Renal cortex interstitium (tissue), 15 donors: ENCODE results near the gene CASD1. TPM values are rescaled to one million over a fixed set of nuclear protein-coding genes. Genes with fewer than 3 reads are reported as not detected.

Experiments
- DNase-seq, 11 donors: peaks; one replicate each; pipeline ENCODE4 v3.0.0-alpha.2; 2013; ENCODE audit warnings: low read depth in 9 of 11, low spot score in 4 of 11; ENCODE audit errors: extremely low read depth in 1 of 11
- long read RNA-seq, 16 experiments: transcript quantifications; one replicate each; lab custom pipeline, GENCODE V29; 2026
- polyA plus RNA-seq, 3 donors: library from polyadenylated mRNA; unstranded; fragments of 120-200 nt; gene quantifications; one replicate each; pipeline ENCODE4 v1.2.1, GENCODE V29; 2013; ENCODE audit not compliant: insufficient read length in 3 of 3

The CASD1 gene
- 10 to 100 TPM; 38.1 to 47.9 (median 46.4) TPM for polyA plus RNA-seq
- long read RNA-seq, donor 1, partial matches to known transcripts, result 0 of 1 reads
- long read RNA-seq, donor 1, other reads (novel, unspliced or antisense), result 0 of 1 reads
- long read RNA-seq, donor 2, result 0 reads
- long read RNA-seq, donor 3, partial matches to known transcripts, result 0 of 1 reads
- long read RNA-seq, donor 3, other reads (novel, unspliced or antisense), result 0 of 1 reads
- long read RNA-seq, donor 4, partial matches to known transcripts, result 0 of 1 reads
- long read RNA-seq, donor 4, other reads (novel, unspliced or antisense), result 0 of 1 reads
- long read RNA-seq, donor 5, result 0 reads
- long read RNA-seq, donor 6, partial matches to known transcripts, result 0 of 1 reads
- long read RNA-seq, donor 6, other reads (novel, unspliced or antisense), result 0 of 1 reads
- long read RNA-seq, donor 7, partial matches to known transcripts, result 0 of 1 reads
- long read RNA-seq, donor 7, other reads (novel, unspliced or antisense), result 0 of 1 reads
- long read RNA-seq, donor 8, result 0 reads
- long read RNA-seq, donor 9, partial matches to known transcripts, result 11 of 13 reads
- long read RNA-seq, donor 9, other reads (novel, unspliced or antisense), result 0 of 13 reads
- long read RNA-seq, donor 10, partial matches to known transcripts, result 56 of 103 reads
- long read RNA-seq, donor 10, other reads (novel, unspliced or antisense), result 45 of 103 reads
- long read RNA-seq, donor 11, partial matches to known transcripts, result 5 of 8 reads
- long read RNA-seq, donor 11, other reads (novel, unspliced or antisense), result 0 of 8 reads
- long read RNA-seq, donor 12, partial matches to known transcripts, result 73 of 107 reads
- long read RNA-seq, donor 12, other reads (novel, unspliced or antisense), result 33 of 107 reads
- long read RNA-seq, donor 13, result 0 reads
- long read RNA-seq, donor 14, partial matches to known transcripts, result 10 of 11 reads
- long read RNA-seq, donor 14, other reads (novel, unspliced or antisense), result 0 of 11 reads
- long read RNA-seq, donor 15, result 0 reads
- long read RNA-seq, donor 16, transcript CASD1-201 (18 exons, 3,942 nt), result major isoform, 8 of 301 reads
- long read RNA-seq, donor 16, partial matches to known transcripts, result 188 of 301 reads
- long read RNA-seq, donor 16, other reads (novel, unspliced or antisense), result 104 of 301 reads

- DNase-seq, result peak in 3 of 11 donors; percentile 12 to 40 (median 40)
These were observed at the start of gene CASD1 for GRCh38 chr7:94509264-94509886. TSS of gene CASD1 (plus strand) at chr7:94509809. CDS start at chr7:94510085, 276 bp downstream.

- no peak for DNase-seq
These were observed 43.1 kb upstream of the CASD1 start for GRCh38 chr7:94466516-94466915.

- no peak for DNase-seq
These were observed 38.0 kb upstream of the CASD1 start for GRCh38 chr7:94471604-94472003.

- no peak for DNase-seq
These were observed 37.0 kb upstream of the CASD1 start for GRCh38 chr7:94472608-94473007.

GRCh38 chr7:94476251-94476840 lies 33.3 kb upstream of the CASD1 start:
- DNase-seq, result no peak

- no peak for DNase-seq
These were observed 31.7 kb upstream of the CASD1 start for GRCh38 chr7:94477878-94478277.

- no peak for DNase-seq
These were observed 30.9 kb upstream of the CASD1 start for GRCh38 chr7:94478648-94479214.

- no peak for DNase-seq
These were observed 28.3 kb upstream of the CASD1 start for GRCh38 chr7:94481279-94481678.

GRCh38 chr7:94482796-94483195 lies 26.8 kb upstream of the CASD1 start:
- DNase-seq, result no peak

- DNase-seq, result no peak
These were observed 25.8 kb upstream of the CASD1 start for GRCh38 chr7:94483843-94484242.

- no peak for DNase-seq
These were observed 23.4 kb upstream of the CASD1 start for GRCh38 chr7:94486216-94486615.

- no peak for DNase-seq
These were observed 18.2 kb upstream of the CASD1 start for GRCh38 chr7:94491410-94491809.

GRCh38 chr7:94492601-94493000 lies 17.0 kb upstream of the CASD1 start:
- DNase-seq, result no peak

GRCh38 chr7:94497874-94498670 lies 11.5 kb upstream of the CASD1 start:
- DNase-seq, result no peak

GRCh38 chr7:94498918-94499317 lies 10.7 kb upstream of the CASD1 start:
- DNase-seq, result no peak

- DNase-seq, result no peak
These were observed 2.1 kb upstream of the CASD1 start for GRCh38 chr7:94507462-94507861.

- no peak for DNase-seq
These were observed 1.6 kb upstream of the CASD1 start for GRCh38 chr7:94507962-94508361.
